Measurements from ENCODE around the gene MMRN1. TPM values are rescaled to one million over a fixed set of nuclear protein-coding genes. Genes with fewer than 3 reads are reported as not detected.

MMRN1 gene
- polyA plus RNA-seq, 1 experiment = not detected

DNA sequence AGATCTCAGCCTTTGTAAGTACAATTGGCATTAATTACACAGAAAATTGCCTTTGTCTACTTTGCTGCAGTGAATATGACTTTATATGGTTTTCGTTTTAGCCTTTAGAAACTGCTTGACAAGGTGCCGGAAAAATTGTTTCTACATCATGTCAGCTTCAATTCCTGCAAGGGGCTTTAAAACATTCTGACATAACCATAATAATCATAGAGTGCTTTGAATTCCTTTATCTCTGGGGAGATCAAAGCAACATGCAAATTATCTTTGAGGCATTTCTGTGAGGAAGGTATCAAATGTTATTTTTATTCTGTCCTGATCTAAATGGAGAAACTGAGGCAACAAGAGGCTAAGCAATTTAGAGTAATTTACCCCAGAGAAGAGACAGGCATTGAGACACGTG, 57.8 kb downstream of the MMRN1 start:
- no peak overlapping the region for H3K4me3 ChIP-seq (ENCODE audit: low read depth, low read length)
- no peaks in the 10 kb centered on the region for H3K27me3 ChIP-seq (ENCODE audit: control insufficient read depth, insufficient read depth, low read length)
- POLR2A ChIA-PET = no interaction called here
- CTCF ChIA-PET = no interaction called here
- H3K9me3 ChIP-seq (ENCODE audit: control insufficient read depth, insufficient read depth, low read length) = no peaks in the 10 kb centered on the region
- H3K27ac ChIP-seq (ENCODE audit: low read depth, low read length) = no peak overlapping the region
- TF ChIP-seq, protein P1, sequence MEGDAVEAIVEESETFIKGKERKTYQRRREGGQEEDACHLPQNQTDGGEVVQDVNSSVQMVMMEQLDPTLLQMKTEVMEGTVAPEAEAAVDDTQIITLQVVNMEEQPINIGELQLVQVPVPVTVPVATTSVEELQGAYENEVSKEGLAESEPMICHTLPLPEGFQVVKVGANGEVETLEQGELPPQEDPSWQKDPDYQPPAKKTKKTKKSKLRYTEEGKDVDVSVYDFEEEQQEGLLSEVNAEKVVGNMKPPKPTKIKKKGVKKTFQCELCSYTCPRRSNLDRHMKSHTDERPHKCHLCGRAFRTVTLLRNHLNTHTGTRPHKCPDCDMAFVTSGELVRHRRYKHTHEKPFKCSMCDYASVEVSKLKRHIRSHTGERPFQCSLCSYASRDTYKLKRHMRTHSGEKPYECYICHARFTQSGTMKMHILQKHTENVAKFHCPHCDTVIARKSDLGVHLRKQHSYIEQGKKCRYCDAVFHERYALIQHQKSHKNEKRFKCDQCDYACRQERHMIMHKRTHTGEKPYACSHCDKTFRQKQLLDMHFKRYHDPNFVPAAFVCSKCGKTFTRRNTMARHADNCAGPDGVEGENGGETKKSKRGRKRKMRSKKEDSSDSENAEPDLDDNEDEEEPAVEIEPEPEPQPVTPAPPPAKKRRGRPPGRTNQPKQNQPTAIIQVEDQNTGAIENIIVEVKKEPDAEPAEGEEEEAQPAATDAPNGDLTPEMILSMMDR (IDR thresholded peaks at IDR 0.05; ENCODE audit: low read depth, low read length) = no peak
- DNase-seq (ENCODE audit: low read depth, low spot score) = no peak

DNA sequence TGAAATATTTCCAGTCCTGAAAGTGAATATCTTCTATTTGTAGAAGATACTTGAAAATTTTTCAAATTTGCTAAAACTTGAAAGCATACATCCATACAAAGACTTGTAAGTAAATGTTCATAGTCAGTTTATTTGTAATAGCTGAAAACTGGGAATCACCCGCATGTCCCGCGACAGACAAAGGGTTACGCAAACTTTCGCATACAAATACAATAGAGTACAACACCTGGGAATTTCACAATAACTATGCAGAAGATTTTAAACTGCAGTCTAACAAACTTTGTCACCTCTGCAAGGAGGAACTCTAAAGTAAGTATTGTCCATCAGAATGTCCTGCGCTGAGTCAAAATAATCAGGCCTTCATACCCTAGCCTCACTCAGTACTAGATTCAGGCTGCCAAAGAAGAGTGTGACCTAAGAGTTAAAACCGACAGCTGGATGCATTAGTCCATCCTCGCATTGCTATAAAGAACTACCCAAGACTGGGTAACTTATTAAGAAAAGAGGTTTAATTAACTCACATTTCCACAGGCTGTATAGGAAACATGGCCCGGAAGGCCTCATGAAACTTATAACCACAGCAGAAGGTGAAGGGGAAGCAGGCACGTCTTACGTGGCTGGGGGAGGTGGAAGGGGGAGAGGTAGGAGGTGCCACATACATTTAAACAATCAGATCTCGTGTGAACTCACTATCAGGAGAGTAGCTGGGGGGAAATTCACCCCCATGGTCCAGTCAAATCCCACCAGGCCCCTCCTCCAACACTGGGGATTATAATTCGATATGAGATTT, 60.4 kb downstream of the MMRN1 start:
- ChIA-PET POLR2A (no interaction called here), CTCF (no interaction called here)
- H3K27me3 ChIP-seq (ENCODE audit: control insufficient read depth, insufficient read depth, low read length) = no peaks in the 10 kb centered on the region
- H3K27ac ChIP-seq (ENCODE audit: low read depth, low read length) = no peak overlapping the region
- no peaks in the 10 kb centered on the region for H3K9me3 ChIP-seq (ENCODE audit: control insufficient read depth, insufficient read depth, low read length)
- TF ChIP-seq, protein P1 (IDR thresholded peaks at IDR 0.05; ENCODE audit: low read depth, low read length) = no peak
- H3K4me3 ChIP-seq (ENCODE audit: low read depth, low read length) = no peak overlapping the region
- DNase-seq (ENCODE audit: low read depth, low spot score) = no peak

DNA sequence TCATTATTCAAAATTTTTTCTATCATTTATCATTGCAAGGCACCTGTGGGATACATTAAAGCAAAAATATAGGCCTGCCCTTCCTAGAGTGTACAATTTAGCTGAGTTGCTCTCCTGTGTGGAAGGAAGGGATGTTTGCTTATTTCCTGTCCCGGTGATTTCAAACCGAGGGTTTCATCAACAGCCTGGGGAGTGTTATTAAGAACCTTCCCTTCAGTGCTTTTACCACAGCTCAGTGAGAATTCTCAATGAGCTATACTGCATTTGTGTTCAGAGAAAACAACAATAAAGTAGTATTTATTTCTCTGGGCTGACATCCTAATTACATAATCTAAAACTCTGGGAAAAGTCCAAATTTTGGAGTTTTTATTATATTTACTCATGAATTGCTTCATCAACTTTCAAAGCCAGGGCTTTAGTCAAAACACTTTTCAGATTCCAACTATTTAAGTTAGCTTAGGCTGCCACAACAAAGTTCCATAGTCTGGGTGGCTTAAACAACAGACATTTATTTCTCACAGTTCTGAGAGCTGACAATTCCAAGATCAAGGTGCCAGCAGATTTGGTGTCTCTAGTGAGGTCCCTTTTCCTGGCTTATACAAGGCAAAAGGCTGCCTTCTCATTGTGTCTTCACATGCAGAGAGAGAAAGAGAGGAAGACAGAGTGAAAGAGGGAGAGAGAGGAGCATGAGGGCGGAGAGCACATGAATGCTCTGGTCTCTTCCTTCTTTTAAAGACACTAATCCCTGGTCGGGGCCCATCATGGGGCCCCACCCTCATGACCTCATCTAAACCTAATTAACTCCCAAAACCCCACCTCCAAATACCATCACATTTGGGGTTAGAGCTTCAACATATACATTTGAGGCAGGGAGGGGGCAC, 62.6 kb downstream of the MMRN1 start:
- POLR2A ChIA-PET = no interaction called here
- no peak for DNase-seq (ENCODE audit: low read depth, low spot score)

DNA sequence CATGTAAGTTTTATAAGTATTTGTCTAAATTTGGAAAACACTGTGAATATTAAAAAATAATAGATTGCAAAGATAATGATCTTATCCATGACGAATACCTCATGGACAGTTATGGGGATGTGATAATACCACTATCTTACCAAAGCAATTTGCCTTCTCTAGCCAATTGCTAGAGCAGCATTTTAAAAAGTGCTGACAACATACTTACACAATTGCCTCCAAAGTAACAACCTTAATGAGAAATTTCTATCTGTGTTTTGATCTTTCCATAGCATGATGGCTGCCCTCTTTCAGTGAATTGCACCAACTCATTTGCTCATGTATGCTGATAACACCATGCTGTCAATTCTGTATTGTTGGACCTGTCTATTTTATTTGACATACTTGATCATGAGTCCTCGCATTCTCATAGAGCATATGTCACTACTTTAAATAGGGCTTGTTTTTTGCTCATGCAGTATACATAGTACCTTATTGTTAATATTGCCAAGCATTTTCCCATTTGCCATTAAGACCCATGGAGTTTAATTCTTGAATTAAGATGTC, 87.2 kb downstream of the MMRN1 start:
- CTCF ChIA-PET = no interaction called here
- POLR2A ChIA-PET = no interaction called here

More for the DNA sequence above, 62.6 kb downstream of the MMRN1 start:
- CTCF ChIA-PET = no interaction called here
- H3K9me3 ChIP-seq (ENCODE audit: control insufficient read depth, insufficient read depth, low read length) = no peaks in the 10 kb centered on the region
- H3K27me3 ChIP-seq (ENCODE audit: control insufficient read depth, insufficient read depth, low read length) = no peaks in the 10 kb centered on the region
- no peak overlapping the region for H3K27ac ChIP-seq (ENCODE audit: low read depth, low read length)
- H3K4me3 ChIP-seq (ENCODE audit: low read depth, low read length) = no peak overlapping the region
- TF ChIP-seq, protein P1 (IDR thresholded peaks at IDR 0.05; ENCODE audit: low read depth, low read length) = no peak

More for the DNA sequence above, 87.2 kb downstream of the MMRN1 start:
- no peaks in the 10 kb centered on the region for H3K27me3 ChIP-seq (ENCODE audit: control insufficient read depth, insufficient read depth, low read length)
- TF ChIP-seq, protein P1 (IDR thresholded peaks at IDR 0.05; ENCODE audit: low read depth, low read length) = no peak
- no peak overlapping the region for H3K4me3 ChIP-seq (ENCODE audit: low read depth, low read length)
- no peaks in the 10 kb centered on the region for H3K9me3 ChIP-seq (ENCODE audit: control insufficient read depth, insufficient read depth, low read length)
- DNase-seq (ENCODE audit: low read depth, low spot score) = no peak
- no peak overlapping the region for H3K27ac ChIP-seq (ENCODE audit: low read depth, low read length)

Data from AG04450 (cell line).